ENCODE results near the gene ACAP3.

Gene ACAP3

GRCh38 chr1:1299686-1300351, 7.9 kb downstream of the ACAP3 start:
- DNase-seq (ENCODE audit: low read depth): no peak

DNA sequence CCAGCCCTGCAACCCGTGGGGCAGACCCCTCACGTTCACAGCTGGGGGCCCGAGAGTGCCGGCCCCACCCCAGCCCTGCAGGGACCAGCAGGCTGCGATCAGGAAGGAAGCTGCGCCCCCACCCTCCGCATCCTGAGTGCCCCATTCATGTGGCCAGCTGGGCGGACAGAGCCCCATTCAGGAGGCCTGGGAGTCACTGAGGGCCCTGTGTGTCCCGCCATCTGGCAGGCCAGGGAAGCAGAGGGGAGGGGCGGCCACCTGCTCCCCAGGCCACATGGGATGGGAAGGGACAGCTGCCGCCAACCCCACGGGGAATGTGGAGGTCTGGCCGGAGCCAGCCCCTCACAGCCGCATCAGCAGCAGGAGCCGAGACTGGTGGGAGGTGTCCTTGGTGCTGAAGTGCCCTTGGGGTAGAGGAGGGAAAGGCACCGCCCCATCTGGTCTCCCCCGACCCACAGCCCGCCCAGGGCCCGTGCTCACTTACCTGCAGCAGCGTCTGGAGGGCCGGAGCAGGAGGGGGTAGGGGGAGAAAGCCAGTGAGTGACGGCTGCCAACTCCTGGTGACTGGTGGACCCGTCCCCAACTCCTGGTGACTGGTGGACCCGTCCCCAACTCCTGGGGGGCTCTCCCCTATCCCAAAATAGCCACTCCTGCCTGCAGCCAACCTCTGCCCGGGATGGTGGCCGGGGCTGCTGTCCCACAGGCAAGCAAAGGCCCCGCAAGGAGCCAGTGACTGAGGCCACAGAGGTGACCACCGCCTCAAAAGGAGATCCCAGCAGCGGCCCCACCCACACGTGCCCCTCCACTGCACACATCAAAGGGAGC, 8.7 kb downstream of the ACAP3 start:
- DNase-seq (ENCODE audit: low read depth): no peak

GRCh38 chr1:1297802-1298424, 9.8 kb downstream of the ACAP3 start:
- no peak for DNase-seq (ENCODE audit: low read depth)

DNA sequence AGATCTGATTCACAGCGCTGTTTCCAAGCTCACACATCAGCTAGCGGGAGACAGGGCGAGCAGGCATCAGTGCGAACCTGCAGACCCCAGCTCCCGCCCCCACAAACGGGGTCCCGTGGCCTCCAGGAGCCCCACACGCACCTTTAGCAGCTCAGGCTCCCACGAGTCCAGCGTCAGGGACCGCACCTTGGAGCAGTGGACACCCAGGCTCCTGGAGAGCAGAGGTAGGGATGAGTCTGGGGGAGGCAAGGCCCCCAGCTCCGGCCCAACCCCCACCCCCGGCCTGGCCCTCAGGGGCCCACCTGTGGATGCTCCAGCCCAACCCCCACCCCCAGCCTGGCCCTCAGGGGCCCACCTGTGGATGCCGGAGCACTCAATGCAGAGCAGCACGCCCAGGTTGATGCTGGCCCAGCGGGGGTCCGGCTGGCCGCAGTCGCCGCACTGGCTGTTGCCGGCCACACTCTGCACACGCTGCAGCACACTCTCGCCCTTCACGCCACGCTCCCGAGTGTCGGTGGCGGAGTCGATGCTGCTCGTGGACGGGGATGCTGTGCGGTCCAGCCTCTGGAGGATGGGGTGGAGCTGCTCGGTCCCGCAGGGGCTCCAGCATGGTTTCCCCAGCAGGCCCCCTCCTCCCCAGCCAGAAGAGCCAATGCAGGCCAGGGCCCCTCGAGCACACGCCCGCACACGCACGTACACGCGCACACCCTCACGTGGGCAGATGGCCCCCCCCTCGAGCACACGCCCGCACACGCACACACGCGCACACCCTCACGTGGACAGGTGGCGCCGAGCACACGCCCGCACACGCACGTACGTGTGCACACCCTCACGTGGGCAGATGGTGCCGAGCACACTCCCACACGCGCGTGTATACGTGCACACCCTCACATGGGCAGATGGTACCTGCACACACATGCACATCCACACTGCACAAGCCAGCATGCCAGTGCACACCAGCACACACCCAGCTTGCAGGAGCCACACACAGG, 11.4 kb downstream of the ACAP3 start:
- DNase-seq (ENCODE audit: low read depth): no peak

DNA sequence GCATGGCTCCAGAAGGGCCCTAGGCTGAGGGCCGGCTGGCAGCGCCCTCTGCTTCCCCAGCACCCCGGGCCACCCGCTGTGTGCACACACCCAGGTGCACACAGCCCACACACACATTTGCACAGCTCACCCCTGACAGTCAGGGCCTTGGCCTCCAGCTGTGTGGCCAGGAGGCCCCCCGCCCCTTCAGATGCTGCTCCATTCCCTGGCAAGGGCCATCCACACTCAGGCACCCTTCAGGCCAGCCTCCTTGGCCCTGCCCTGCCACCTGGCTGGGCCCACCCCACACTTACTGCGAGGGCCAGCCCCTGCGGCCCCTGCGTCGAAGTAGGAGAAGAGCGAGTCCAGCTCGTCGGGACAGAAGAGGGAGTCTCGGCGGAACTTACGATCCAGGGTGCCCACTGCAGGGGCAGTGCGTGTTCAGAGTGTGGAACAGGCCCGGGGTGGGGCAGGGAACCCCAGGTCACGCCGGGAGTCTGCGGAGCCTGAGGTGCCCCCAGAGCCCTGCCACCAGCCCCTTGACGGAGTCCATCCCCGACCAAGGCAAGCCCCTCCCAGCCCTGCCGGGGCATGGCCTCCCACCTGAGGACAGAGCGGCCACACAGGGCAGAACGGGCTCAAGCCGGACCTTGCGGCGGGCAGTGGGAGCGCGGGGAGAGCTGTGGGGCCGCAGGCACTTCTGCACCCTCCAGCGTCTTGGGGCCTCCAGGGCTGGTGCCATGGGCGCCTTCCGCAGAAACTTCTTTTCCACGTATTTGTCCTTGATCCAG, 12.4 kb downstream of the ACAP3 start:
- no peak for DNase-seq (ENCODE audit: low read depth)

GRCh38 chr1:1294250-1294890, 13.4 kb downstream of the ACAP3 start:
- no peak for DNase-seq (ENCODE audit: low read depth)

DNA sequence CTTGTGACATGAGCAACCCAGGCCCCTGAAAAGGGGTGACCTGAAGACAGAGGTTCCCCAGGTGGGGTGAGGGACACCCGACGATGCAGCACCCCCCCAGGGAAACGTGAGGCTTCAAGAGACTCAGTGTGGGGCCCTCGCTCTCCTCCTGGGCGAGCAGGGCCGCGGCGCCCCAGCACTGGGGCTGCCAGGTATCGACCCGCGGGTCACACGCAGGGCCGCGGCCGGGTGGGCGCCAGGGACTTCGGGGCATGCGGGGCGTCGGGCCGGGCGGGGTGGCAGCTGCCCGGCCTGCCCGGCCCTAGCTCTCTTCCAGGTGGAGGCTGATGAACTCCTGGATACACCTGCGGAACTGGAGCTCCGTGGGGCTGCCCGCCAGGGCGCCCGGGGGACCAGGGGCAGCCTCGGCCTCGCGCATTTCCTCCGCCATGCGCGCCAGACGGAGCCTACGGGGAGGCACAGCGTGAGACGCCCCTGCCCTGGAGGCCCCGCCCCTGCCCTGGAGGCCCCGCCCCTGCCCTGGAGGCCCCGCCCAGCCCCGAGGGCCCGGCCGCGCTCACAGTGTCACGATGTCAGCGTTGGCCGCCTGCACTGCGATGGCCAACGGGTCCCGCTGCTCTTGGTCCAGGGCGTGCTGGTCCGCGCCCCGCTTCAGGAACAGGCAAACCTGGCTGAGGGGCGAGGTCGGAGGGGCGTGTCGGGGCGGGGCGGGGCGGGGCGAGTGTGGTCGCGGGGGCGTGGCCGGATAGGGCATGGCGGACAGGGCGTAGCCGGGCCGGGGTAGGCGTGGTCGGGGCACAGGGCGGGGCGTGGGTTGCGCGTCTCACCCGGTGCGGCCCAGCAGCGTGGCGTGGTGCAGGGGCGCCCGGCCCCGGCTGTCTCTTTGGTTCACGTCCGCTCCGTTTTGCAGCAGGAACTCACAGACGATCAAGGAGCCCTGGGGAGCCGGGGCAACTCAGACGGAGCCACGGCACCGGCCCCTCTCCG, 14.2 kb downstream of the ACAP3 start:
- DNase-seq (ENCODE audit: low read depth): no peak

GRCh38 chr1:1292851-1293250, 14.9 kb downstream of the ACAP3 start:
- no peak for DNase-seq (ENCODE audit: low read depth)

DNA sequence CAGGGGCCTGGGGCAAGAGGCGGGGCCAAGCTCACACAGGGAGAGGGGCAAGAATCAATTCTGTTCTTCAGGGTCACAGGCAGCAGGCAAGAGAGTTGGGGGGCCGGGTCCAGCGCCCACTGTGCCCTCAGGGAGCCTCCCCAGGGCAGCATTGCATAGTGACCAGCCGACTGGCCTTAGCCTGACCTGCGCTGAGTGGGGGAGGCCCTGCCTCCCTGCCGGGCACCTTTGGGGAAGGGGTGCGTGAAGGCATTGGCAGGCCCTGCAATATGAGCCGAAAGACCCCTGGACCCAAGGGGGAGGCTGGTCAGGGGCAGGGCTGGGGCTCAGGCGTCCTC, 15.3 kb downstream of the ACAP3 start:
- no peak for DNase-seq (ENCODE audit: low read depth)

DNA sequence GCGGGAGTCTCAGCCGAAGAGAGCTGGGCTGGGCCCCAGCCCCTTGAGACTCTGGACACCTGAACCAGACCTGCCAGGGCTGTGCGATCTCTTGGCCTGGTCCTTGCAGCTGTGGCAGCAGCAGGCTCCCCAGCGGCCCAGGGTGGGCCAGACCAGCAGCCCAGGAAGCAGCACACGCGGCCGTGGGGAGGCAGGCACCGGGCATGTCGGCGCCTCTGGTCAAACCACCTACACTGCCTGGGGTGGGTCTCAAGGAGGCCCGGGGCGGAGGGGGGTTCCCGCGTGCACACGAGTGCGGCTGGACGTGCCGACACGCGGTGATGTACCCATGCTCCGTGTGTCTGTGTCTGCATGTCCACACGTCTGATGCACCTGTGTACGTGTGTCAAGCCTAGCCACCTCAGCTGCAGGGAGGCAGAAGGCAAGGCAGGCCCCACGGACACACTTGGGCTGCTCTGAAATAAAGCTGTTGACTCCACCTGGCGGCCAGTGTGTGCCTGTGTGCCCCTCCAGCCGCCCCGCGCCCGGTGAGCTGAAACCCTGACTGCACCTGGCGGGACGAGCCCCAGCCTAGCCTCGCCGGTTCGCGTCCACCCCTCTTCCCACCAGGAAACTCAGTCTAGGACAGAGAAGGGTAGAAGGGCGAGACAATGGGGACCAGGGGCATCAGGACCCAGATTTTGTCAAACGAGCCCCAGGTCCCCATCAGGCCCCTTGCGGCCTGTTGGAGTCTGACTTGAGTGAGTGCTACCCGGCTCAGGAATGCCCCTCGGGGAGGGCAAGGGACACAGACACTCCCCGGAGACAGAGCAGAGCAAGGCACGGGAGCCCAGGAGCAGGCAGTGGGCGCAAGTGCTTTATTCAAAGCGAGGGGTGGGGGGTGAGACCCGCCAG, 15.9 kb downstream of the ACAP3 start:
- DNase-seq (ENCODE audit: low read depth): no peak

DNA sequence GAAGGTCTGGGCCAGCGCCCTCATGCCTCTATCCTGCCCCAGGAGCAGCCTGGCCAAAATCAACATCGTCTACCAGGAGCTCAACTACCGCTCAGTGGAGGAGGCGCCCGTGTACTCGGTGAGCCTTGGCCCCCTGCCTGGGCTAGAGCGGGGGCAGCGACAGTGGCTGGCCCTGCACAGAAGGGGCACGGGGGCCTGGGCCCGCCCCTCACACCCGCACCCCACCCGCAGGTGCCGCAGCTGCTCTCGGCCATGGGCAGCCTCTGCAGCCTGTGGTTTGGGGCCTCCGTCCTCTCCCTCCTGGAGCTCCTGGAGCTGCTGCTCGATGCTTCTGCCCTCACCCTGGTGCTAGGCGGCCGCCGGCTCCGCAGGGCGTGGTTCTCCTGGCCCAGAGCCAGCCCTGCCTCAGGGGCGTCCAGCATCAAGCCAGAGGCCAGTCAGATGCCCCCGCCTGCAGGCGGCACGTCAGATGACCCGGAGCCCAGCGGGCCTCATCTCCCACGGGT, 16.7 kb downstream of the ACAP3 start:
- DNase-seq (ENCODE audit: low read depth): no peak

DNA sequence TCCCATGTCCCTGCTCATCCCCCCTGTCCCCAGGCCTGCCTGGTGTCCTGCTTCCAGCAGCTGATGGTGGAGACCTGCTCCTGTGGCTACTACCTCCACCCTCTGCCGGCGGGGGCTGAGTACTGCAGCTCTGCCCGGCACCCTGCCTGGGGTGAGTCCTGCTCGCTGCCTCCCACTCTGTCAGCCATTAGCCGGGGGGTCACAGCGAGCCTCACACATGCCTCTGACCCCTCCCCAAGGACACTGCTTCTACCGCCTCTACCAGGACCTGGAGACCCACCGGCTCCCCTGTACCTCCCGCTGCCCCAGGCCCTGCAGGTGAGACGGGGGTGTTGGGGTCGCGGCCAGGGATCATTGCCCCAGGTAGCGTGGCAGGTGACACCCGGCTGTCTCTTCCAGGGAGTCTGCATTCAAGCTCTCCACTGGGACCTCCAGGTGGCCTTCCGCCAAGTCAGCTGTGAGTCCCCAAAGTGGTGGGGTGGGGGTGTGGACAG, 17.4 kb downstream of the ACAP3 start:
- DNase-seq (ENCODE audit: low read depth): no peak

DNA sequence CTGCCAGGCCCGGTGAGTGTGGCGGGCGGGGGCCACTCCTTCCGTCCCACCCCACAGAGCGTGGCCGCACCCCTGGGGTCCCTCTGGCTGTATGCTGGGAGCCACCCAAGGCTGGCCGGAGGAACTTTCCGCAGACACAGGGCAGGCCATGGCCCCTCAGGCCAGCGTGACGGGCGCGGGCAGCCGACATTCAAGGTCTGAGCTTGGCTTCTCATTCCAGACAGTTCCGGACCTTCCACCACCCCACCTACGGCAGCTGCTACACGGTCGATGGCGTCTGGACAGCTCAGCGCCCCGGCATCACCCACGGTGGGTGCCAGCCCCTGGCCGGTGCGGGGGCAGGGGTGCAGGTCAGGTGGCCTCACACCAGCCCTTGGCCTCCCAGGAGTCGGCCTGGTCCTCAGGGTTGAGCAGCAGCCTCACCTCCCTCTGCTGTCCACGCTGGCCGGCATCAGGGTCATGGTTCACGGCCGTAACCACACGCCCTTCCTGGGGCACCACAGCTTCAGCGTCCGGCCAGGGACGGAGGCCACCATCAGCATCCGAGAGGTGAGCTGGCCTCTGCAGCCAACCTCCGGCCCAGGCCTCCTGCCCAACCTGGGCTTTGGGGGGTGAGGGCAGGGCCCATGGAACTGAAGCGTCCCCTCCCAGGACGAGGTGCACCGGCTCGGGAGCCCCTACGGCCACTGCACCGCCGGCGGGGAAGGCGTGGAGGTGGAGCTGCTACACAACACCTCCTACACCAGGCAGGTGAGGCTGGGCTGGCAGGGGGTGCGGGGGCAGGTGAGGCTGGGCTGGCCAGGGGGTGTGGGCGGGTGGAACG, 20.2 kb downstream of the ACAP3 start:
- no peak for DNase-seq (ENCODE audit: low read depth)

GRCh38 chr1:1286313-1287261, 21.1 kb downstream of the ACAP3 start:
- no peak for DNase-seq (ENCODE audit: low read depth)

- no peak for DNase-seq (ENCODE audit: low read depth)
These were observed 22.0 kb downstream of the ACAP3 start for GRCh38 chr1:1285611-1286311.
